ENCODE data around the gene LZTR1. TPM values are rescaled to one million over a fixed set of nuclear protein-coding genes. Genes with fewer than 3 reads are reported as not detected.
"Not testable (repeated sequence)": the region's sequence is repeated elsewhere in the genome, so short reads cannot be mapped to it uniquely, and the experiment has no call there.

LZTR1 gene
- total RNA-seq, 1 donor from 2014 or later, result 91.5 TPM

DNA sequence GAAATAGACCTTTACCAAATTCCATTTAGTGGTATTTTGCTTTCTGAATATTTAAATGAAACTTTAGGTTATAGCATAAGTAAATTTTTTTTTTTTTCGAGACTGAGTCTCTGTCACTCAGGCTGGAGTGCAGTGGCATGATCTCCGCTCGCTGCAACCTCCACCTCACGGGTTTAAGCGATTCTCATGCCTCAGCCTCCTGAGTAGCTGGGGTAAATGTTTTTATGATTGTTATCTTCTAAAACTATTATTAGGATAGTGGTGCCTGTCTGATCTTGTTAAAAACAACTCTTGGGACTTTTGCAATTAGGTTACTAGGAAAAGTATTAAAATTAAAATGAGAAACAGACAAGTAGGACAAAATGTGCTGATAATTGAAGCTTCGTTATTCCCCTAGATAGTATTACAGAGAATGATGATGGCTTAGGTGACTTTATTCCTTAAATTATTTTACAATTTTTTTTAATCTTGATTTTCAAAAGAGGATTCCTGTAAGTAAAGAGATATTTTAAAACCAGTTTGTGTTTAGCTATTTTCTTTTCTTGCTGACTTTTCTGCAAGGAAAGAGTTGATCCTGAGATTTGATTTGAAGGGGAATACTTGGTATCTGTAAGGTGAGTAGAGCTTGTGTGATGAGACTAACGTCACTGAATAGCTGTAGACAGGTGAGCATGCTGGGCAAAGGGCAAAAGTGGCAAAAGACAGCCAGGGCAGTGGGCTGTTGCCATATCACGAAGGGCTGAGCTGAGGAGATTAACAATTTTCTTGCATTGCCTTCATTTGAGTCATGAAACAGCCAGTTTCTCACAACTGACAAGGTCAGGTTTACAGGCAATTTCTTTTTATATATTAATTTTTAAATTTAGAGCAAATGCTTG lies 44.1 kb upstream of the LZTR1 start:
- no peak overlapping the region for H3K27ac Mint-ChIP-seq (ENCODE audit: unreplicated experiment)
- DNase-seq (ENCODE audit: extremely low spot score, unreplicated experiment), result no peak
- no peaks in the 10 kb centered on the region for H3K9me3 Mint-ChIP-seq (ENCODE audit: unreplicated experiment)
- no peaks in the 10 kb centered on the region for H3K27me3 Mint-ChIP-seq (ENCODE audit: unreplicated experiment)
- H3K36me3 Mint-ChIP-seq (ENCODE audit: unreplicated experiment), result peaks cover 16% of the 10 kb centered on the region
- H3K4me3 Mint-ChIP-seq (ENCODE audit: unreplicated experiment), result no peak overlapping the region
- TF ChIP-seq, protein P1, sequence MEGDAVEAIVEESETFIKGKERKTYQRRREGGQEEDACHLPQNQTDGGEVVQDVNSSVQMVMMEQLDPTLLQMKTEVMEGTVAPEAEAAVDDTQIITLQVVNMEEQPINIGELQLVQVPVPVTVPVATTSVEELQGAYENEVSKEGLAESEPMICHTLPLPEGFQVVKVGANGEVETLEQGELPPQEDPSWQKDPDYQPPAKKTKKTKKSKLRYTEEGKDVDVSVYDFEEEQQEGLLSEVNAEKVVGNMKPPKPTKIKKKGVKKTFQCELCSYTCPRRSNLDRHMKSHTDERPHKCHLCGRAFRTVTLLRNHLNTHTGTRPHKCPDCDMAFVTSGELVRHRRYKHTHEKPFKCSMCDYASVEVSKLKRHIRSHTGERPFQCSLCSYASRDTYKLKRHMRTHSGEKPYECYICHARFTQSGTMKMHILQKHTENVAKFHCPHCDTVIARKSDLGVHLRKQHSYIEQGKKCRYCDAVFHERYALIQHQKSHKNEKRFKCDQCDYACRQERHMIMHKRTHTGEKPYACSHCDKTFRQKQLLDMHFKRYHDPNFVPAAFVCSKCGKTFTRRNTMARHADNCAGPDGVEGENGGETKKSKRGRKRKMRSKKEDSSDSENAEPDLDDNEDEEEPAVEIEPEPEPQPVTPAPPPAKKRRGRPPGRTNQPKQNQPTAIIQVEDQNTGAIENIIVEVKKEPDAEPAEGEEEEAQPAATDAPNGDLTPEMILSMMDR (IDR thresholded peaks at IDR 0.05), result no peak
- H3K4me1 Mint-ChIP-seq (ENCODE audit: unreplicated experiment), result peaks cover 20% of the 10 kb centered on the region

DNA sequence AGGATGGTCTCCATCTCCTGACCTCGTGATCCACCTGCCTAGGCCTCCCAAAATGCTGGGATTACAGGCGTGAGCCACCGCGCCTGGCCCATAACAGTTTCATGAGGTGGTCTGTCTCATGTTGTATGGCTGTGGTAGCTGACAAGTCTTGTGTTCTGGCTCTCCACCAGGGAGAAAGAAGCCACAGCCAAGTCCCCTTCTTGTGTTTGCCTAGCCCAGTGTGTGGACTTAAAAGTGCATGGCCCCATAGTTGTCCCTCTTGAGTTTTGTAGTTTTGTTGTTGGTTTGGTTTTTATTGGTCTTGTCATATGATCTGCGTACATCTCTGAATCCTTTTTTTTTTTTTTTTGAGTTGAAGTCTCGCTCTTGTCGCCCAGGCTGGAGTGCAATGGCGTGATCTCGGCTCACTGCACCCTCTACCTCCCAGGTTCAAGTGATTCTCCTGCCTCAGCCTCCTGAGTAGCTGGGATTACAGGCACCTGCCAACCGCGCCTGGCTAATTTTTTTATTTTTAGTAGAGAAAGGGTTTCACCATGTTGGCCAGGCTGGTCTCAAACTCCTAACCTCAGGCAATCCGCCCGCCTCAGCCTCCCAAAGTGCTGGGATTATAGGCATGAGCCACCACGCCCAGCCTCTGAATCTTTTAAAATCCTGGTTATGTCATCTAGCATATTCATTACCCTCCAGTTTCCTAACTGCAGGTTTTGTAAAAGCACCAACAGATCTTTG lies 42.5 kb upstream of the LZTR1 start:
- not testable (repeated sequence) for H3K4me3 Mint-ChIP-seq (ENCODE audit: unreplicated experiment); DNase-seq (ENCODE audit: extremely low spot score, unreplicated experiment); H3K27ac Mint-ChIP-seq (ENCODE audit: unreplicated experiment); H3K9me3 Mint-ChIP-seq (ENCODE audit: unreplicated experiment); H3K27me3 Mint-ChIP-seq (ENCODE audit: unreplicated experiment)
- Mint-ChIP-seq H3K4me1 (ENCODE audit: unreplicated experiment) (peaks cover 19% of the 10 kb centered on the region), H3K36me3 (ENCODE audit: unreplicated experiment) (peaks cover 16% of the 10 kb centered on the region)

DNA sequence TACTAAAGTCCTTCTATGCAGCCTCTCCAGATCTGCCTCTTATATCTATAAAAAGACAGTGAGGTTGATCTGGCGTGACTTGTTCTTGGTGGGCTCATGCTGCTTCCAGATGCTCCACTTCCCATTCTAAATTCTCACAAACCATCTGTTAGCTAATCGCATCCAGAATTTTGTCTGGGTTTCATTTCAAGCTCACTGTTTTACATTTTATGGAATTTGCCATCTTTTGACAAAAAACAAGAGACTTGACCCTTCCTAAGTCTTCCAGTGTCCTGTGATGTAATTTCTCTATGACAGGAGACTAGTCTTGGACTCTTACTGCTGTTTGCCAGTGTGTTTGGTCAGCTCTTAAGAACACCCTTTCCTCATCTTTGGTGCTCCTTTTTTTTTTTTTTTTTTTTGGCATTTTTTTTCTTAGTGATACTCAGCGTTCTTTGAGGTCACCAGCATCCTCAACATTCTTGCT lies 41.9 kb upstream of the LZTR1 start:
- no peak for DNase-seq (ENCODE audit: extremely low spot score, unreplicated experiment)
- Mint-ChIP-seq H3K27ac (ENCODE audit: unreplicated experiment) (peak overlapping the region; percentile 33), H3K4me1 (ENCODE audit: unreplicated experiment) (peaks cover 24% of the 10 kb centered on the region), H3K27me3 (ENCODE audit: unreplicated experiment) (no peaks in the 10 kb centered on the region), H3K9me3 (ENCODE audit: unreplicated experiment) (no peaks in the 10 kb centered on the region), H3K36me3 (ENCODE audit: unreplicated experiment) (peaks cover 16% of the 10 kb centered on the region), H3K4me3 (ENCODE audit: unreplicated experiment) (no peak overlapping the region)
- TF ChIP-seq, protein P1 (IDR thresholded peaks at IDR 0.05), result no peak

DNA sequence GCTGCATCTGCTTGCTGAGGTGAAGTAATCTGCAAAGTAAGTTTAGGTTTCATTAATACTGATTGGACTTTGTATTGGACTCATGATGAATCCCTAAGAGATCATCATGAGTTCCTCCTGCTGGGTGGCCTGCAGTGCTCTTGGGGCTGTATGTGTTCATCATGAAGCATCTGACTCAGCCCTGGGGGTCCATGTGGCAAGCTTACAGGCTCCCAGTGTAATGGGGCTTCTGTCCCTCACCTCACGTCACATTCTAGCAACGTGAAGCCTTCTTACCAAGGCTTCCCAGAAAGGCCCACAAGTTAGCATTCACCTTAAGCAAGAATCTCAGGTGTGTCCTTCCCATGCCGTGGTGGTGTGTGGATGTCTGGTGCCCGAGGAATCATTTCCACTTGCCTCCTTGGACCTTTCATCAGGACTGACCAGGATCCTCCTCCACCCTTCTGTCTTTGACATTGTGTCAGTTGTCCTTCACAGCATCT lies 41.2 kb upstream of the LZTR1 start:
- H3K9me3 Mint-ChIP-seq (ENCODE audit: unreplicated experiment), result no peaks in the 10 kb centered on the region
- DNase-seq (ENCODE audit: extremely low spot score, unreplicated experiment), result no peak
- peaks cover 13% of the 10 kb centered on the region for H3K36me3 Mint-ChIP-seq (ENCODE audit: unreplicated experiment)
- no peak overlapping the region for H3K4me3 Mint-ChIP-seq (ENCODE audit: unreplicated experiment)
- TF ChIP-seq, protein P1 (IDR thresholded peaks at IDR 0.05), result no peak
- H3K27ac Mint-ChIP-seq (ENCODE audit: unreplicated experiment), result no peak overlapping the region
- H3K27me3 Mint-ChIP-seq (ENCODE audit: unreplicated experiment), result no peaks in the 10 kb centered on the region
- H3K4me1 Mint-ChIP-seq (ENCODE audit: unreplicated experiment), result peaks cover 31% of the 10 kb centered on the region

DNA sequence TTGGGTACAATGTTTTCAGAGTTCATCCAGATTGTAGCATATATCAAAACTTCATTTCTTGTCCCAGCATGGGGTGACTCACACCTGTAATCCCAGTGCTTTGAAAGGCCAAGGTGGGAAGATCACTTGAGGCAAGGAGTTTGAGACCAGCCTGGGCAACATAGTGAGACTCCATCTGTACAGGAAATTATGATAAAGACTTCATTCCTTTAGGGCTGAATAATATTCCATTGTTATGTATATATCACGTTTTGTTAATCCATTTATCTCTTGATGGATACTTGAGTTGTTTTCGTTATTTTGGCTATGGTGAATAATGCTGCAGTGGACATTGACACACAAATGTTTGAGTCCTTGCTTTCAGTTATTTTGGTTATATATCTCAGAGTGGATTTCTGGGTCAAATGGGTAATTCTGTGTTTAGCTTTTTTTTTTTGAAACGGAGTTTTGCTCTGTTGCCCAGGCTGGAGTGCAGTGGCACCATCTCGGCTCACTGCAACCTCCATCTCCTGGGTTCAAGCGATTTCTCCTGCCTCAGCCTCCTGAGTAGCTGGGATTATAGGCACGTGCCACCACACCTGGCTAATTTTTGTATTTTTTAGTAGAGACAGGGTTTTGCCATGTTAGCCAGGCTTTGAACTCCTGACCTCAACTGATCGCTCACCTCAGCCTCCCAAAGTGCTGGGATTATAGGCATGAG lies 39.7 kb upstream of the LZTR1 start:
- Mint-ChIP-seq H3K4me1 (ENCODE audit: unreplicated experiment) (peaks cover 38% of the 10 kb centered on the region), H3K36me3 (ENCODE audit: unreplicated experiment) (peaks cover 11% of the 10 kb centered on the region)
- not testable (repeated sequence) for H3K9me3 Mint-ChIP-seq (ENCODE audit: unreplicated experiment); DNase-seq (ENCODE audit: extremely low spot score, unreplicated experiment); H3K4me3 Mint-ChIP-seq (ENCODE audit: unreplicated experiment); H3K27ac Mint-ChIP-seq (ENCODE audit: unreplicated experiment); H3K27me3 Mint-ChIP-seq (ENCODE audit: unreplicated experiment)

Data from osteocyte (in vitro differentiated cells).